SKM-1 (cell line): ENCODE results near the gene PRKCE.

Experiments
- DNase-seq: peaks from one replicate; lab custom pipeline; 2025; ENCODE audit not compliant: unreplicated experiment; lab: John Stamatoyannopoulos, UW

PRKCE gene

DNA sequence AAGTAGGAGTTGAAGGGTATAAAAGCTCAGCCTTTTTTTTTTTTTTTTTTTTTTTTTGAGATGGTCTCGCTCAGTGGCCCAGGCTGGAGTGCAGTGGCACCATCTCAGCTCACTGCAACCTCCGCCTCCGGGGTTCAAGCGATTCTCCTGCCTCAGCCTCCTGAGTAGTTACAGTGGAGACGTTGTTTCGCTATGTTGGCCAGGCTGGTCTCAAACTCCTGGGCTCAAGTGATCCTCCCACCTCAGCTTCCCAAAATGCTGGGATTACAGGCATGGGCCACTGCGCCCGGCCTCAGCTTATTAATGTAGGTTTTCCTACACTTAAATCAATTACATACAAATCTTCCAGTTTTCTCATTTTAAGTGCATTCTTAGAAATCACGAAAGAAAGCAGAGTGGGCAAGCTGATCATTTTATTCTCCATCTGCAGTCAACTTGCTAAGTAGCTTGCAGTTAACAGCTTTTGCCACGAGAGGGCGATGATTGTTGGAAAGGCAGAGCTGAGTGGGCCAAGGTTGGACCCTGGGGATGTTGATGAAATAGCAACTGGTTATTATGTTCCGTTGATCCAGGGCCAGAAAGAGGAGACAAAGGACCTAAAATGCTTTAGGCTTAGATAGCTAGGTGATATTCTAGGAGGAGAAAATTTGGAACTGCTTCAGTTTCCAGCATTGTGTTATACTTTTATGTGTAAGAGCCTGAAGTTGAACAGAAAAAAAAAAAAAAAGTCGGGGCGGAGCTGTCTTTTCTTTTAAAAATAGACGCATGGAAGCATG is 411.4 kb downstream of the PRKCE start:
- DNase-seq: peak; percentile 46

DNA sequence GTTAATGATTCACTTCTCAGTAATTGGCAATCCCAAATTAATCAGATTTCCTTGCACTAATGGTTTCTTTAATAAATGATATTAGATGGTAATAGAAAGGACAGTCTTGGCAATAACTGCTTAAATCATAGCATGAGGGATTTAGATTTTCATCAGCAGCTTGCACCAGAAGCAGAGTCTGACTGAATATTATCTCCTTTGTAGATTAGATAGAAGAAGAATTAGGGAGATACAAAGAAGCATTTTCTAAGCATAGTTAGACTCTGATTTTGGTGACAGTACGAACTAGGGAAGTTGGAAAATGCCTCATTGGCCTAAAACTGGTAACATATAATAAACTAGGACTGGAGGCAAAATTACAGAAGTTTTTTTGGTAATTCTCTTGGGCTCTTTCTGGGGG is 412.9 kb downstream of the PRKCE start:
- DNase-seq: no peak

DNA sequence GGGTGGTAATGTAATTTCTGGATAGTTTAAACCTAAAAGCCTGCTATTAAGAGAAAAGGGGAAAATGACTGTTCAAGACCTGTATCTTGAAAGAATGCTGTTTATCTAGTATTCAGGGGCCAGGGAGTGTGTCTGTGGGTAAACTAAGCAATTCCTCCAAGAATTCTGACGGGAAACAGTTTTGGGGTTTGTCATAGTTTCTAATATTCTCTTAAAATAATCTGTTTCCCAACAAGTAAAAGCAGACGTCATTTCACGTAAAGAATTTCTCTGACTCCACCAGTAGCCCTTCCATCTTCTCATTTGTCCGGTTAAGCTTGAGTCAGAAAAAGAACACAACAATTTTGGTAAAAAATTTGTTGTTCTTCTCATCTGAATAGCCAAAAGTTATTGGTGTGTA is 413.7 kb downstream of the PRKCE start:
- no peak for DNase-seq

DNA sequence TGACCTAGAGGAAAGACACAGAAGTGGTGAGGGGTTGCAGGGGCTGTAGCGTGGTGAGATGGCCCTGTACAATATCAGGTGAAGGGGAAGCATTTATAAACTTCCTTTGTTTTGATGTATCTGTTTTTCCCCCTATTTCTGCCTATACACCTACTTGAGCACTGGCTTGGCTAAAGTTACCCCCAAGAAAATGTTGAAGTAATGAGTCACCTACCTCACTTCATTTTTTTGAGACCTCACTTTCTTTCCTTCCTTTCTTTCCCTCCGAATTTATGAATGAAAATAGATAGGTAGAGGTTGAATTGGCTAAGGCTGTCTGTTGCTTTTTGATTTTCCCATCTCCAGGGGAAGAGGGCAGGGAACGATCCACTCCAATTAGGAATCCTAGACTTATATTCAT is 414.6 kb downstream of the PRKCE start:
- DNase-seq: no peak

DNA sequence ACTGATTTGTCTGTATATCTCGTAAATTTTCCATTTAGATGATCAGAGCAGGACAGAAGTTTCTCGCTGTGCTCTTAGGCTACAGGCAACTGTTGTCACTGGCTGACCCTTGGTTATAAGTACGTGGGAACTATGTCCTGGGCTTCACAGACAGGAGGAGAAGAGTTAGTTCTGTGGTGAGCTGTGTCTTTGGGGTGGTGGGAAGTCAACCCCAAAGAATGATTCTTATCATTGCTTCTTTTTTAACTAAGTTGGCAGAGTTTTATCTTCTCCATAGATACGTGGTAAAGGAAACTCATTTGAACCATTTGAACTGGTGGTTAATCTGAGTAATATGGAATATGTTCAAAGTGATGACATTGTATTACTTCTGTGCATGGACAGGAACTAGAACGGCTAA is 415.1 kb downstream of the PRKCE start:
- no peak for DNase-seq

DNA sequence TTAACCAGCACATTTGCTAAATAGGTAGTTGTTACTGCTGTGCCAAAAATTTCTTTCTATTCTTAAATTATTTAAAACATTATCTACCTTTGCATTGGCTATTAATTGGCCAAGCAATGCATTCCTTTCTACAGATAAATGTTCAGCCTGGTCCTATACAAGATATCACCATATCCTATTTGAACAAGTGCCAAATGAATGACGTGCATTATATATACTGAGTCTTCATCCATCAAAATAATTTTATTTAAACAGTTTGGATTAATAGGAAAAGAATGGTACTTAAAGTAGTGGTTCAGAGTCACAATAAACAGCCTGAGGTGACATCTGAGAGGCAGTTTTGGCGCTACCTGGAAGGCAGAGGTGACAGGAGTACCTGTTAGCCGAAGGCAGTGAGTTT is 415.6 kb downstream of the PRKCE start:
- no peak for DNase-seq

DNA sequence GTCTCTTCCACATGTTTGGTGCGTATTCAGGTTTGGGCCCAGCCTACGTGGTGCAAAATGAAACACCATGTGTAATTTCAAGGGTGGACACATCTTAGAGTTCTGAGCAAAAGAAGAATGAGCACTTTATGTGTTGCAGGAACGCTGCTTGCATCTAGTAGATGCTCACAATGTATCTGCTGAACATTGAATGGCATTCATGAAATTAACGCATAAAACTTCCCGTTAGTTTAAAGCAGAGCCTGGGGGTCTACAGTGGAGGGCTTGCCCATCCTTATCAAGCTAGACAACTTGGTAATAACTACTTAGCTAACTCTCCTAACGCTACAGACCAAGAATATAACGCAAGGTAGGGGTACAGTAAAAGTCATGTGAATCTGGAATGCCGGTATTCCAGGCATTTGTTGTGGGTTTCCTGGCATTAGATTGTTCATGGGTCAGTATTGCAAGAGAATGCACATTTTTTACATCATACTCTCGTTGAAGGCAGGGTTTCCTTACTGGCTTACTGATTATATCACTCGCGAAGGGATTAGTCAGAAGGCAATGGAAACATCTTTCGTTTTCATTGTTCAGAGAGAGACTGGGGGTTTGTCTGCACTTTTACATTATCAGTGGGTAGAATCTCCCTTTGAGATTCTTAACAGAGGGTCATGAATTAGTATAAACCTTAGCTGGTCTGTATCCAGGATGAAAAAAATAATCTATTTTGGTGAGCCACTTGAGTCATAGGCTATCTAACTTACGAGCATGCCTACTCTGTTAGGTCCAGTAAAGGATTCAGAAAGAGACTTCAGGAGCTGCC is 416.2 kb downstream of the PRKCE start:
- no peak for DNase-seq

DNA sequence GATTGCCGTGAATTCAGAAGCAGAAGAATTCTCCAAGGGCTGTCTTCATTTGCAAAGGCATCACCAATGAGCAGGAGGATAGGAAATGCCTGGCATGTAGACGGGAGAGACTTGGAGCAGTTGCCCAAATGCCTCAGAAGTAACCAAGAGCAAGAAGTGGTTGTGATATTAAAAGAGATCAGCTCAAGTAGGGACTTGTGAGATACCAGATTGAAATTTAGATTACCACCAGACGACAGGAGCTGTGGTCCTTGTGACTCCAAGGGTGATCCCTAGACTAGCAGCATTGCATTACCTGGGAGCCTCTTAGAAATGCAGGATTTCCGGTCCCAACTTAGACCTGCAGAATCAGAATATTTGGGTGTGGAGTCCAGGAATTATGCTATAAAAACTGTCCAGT is 417.2 kb downstream of the PRKCE start:
- DNase-seq: no peak

DNA sequence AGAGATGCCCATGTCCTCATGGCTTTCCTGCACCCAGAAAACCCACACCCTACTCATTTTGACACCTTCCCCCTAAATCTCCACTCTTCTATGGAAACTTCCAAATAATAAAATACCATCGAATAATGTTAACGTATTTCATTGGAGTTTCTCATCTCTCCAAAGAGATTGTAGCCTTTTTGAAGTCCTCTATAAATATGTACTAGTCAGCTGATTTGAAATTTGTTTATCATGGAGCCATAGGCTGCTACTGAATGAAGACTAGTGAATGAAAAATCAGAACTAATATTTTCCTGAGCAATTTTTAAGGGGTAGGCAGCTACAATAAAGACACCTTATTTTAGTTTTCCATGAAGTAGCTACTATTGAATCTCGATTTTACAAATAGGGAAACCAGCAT is 419.6 kb downstream of the PRKCE start:
- no peak for DNase-seq

DNA sequence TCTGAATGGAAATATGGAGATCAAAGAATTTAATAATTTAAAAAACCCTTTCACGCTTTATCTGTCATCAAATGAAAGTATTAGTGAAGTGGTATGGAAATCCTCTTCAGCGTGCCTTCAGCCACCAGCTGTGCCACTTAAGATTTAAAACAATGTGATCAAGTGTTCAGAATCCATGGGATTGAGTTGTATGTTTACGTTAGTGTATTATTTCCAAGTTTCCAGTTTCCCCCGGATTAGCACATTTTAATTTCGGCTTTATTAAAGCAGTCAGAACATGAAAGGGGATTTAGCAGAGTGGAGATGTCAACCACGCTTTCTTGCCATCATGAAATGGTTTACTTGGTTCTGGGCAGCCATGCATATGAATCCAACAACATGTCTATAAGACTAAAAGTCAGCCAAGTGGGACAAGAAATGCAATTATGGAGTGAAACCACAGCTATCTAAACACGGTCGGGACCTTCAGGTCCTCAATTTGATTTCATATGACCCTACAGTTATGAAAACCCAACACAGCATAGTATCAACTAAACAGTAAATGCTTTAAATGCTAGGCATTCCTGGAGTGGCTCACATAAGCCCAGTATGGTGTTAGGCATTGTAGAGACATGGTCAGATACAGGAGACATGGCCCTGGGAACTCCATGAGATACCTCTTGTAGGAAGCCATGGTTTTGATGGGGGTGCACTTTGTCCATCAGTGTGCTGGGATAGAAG is 420.8 kb downstream of the PRKCE start:
- no peak for DNase-seq

DNA sequence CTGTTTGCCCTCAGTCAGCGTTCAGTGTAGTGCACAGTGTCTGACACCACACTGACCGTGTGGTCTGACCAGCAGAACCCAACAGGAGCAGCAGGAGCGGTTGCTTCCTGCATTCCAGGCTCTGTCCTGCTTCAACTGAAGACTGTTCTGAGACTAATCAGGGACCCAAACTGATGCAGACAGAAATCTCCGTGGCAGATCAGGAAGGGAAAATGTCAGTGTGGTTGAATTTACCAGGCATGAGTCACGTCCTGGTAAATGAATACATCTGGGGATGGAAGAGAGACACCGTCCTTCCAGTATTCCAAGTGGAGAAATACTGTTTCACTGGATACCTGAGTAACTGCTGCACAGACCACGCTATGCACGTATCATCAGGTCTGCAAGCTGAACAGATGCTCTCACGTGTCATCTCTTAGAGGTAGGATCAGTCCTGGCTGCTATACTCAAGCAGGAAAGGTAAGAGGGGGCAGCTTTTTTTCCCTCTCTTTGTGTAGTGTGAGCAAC is 422.1 kb downstream of the PRKCE start:
- no peak for DNase-seq

DNA sequence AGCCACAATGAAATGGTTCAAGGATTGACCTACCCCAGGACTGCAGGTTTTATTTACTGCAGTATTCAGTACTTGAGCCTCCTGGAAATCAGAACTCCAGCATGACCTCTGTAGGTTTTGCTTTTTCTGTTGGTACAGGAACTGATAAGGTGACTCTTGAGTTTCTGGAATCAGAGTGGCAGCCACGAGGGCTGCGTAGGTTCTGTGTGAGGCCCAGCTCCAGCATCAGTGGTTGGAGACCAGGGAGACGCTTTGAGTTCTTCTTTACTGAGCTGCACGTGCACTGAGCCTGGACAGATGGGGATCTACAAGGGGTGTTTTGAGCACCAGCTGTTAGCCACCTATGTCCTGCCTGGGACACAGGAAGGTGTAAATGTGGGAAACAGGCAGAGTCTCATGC is 423.0 kb downstream of the PRKCE start:
- DNase-seq: no peak

DNA sequence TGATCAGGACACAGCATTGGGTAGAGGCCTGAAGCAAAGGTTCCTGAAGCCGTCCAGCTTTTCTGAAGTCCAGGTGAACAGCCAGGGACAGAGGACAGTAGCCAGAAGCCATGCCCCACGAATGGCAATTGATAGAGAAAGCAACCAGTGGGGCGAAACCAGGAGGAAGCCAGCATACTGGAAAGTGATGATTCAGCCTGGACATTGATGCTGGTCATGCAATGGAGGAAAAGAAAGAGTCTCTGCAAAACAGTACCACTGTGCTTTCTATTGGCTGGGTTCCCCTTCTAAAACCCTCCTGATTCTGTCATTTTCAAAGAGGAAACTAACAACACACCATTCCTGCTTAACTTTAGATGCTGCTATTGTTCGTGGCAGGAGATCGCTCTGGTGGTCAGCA is 424.4 kb downstream of the PRKCE start:
- DNase-seq: no peak

DNA sequence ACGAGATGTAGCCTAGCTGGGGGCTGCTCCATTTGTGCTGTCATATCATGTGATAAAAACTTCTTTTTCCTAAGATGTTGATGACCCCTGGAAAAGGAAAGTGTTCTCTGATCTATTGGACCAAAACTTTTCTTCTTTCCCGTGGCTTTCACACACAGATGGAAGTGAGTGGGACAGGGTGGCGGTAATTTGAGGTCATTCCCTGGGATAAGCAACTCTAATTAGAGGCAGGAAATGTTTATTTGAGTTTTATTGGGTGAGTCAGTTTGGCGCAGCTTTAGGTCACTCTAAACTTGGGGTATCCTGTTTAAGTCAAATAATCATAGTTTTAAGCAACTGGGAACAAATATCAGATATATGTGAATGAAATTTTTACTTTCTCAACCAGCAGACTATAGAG is 424.8 kb downstream of the PRKCE start:
- no peak for DNase-seq

DNA sequence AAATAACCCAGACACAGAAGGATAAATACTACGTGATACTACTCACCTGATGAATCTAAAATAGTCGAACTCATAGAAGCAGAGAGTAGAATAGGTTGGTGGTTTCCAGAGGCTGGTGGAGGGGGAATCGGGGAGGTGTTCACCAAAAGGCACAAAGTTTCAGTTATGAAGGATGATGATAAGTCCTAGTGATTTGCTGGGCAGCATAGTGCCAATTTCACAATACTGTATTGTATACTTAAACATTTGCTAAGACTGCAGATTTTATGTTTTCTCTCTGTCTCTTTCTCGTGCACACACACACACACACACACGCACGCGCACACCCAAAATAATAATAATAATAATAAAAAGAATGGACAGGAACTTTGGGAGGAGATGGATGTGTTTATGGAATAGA is 425.4 kb downstream of the PRKCE start:
- no peak for DNase-seq

DNA sequence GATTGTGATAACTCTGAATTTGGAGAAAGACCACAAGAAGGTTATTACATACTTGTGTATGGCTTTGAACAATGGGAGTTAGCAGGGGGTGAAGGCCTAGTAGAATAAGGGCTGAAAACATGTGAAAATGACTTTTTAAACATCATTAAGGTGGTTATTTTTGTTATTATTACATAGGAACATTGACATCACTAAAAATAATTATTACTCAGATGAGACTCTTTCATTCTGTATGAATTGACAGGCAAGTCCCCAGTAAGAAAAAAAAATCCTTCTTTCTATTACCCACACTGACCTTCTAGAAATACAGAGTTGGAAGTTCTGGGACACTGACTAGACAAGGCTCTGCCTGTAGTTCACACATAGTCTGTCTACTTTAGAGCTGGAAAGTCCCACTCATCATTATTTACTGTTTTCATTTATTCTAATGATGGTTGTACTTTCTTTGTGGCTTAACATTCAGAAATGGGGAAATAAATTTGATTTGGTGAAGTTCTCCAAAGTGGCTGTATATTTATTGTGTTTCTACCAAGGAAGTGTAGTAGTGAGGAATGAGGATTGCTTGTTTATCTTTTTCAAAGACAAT is 426.1 kb downstream of the PRKCE start:
- no peak for DNase-seq

DNA sequence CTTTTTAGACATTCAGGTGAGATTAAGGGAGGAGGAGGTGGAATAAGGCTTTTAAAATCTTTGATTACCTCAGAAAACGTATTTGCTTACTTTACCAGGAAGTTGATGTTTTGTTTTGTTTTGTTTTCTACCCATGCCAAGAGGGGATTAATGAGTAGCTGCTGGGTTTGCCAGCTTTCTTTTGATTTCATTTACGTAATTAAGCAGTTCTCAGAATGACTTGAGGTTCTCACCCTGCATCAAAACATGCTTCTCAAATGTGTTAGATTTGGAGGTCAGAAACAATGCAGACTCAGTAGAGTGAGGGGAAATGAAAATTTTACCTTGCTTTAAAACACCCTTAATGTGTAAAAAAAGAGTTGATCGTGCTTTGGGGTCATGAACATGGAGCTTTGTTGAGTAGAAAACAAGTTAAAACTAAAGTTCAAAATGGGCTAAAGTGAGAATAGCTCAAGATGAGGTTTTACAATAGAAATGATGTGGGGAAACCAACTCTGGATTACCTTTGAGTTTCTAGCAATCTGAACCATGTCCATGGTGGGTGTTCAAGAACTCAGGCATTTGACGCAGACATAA is 428.6 kb downstream of the PRKCE start:
- DNase-seq: no peak

DNA sequence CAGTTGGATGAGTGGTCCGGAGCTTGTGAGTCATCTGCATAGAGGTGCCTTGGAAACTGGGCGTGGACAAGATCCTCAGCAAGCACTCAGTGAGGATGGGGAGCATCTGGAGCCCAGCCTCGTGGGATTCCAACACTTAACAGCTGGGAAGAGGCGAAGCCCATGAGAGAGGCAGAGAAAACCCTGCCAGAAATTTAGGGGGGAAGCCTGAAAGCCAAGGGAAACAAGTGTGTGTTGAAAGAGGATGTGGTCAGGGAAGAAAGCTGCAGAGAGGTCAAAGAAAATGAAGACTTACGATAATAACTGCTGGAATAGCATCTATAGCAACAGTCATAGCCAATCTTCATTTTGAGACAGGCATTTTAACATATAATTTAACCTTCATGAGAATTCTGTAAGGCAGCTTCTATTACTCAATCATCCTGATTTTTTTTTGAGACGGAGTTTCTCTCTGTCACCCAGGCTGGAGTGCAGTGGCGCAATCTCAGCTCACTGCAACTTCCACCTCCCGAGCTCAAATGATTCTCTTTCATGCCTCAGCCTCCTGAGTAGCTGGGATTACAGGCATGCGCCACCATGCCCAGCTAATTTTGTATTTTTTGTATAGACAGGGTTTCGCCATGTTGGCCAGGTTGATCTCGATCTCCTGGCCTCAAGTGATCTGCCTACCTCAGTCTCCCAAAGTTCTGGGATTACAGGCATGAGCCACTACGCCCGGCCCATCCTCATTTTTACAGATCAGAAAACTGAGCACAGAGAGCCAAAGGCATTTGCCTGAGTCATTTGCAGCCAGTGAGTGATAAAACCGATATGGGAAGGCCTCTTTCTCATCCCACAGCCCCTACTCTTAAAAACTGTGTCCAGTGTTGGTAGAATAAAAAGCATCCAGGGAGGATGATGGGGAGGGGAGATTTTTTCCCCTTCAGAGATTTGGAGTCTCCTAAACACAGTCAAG is 431.3 kb downstream of the PRKCE start:
- peak; percentile 57 for DNase-seq

DNA sequence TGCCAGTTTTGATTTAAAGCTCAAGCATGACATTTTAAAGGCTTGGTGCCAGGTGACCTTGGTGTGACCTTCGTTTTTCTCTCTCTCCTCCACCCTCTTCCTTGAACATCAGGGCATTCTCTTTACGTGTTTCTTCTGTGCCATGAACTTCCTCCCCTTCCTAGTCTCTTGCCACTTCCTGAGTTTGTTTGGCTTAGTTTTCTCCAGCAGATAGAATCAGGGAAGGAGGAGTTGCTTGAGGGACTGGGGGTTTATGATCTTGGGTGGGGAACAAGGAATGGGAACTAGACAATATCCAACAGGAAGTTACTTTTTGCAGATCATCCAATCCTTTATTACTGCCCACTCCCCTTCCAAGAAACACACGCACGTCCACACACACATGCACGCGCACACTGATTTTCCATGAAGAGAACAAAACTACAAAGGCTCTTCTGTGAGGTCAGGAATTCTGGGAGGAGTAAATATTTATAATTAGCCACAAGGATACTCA is 435.1 kb downstream of the PRKCE start:
- DNase-seq: no peak

DNA sequence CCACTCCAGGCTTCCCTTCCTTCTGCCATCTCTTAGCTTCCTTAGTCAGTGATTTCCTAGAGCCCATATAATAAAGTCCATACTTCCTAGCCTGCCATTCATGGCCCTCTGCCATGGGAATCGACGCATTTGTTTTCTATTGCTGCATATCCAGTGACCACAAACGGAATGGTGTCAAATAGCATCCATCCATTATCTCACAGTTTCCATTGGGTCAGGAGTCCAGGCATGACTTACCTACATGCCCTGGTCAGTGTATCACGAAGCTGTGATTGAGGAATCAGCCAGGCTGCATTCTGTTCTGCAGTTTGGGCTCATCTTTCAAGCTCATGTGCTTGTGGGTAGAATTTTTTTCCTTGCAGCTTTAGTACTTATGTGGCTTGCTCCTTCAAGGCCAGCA is 436.0 kb downstream of the PRKCE start:
- no peak for DNase-seq
